Measurements from ENCODE around the gene ERMARD.
"Not testable (repeated sequence)": the region's sequence is repeated elsewhere in the genome, so short reads cannot be mapped to it uniquely, and the experiment has no call there.

ERMARD gene

DNA sequence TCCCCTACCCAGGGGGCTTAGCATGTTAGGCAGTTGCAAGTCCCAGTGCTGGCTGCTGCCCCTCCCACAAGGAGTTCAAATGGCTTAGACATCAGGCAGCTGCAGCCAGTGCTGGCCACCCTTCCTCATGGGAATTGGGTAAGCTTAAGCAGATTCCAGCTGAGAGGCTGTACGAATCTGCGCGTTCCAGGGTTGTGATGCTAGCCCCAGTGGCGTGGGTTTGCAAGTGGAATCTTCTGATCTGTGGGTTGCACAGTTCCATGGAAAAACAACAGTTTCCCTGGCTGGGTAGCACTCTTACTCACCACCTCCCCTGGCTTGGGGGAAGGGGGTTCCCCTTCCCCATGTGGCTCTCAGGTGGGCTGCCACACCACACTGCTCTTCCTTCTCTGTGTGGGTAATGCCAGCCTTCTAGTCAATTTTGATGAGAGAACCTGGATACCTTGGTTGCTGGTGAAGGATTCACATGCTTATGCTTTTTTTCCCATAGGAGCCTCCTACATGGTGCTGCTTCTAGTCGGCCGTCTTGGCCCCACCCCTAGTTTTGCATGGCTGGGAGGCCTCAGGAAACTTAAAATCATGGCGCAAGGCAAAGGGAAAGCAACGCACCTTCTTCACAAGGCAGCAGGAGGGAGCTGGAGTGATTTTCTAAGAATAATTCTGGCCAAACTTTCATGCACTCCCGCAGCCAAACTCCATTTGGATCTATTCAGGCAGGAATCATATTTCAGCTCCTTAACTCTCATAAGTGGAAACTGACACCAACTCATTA is 13.0 kb upstream of the ERMARD start:
- Histone ChIP-seq H3K36me3 (ENCODE audit: control insufficient read depth in 1 of 2, insufficient read depth in 2 of 2, low read length in 2 of 2) (no peaks in the 10 kb centered on the region), H3K27me3 (ENCODE audit: control insufficient read depth in 1 of 2, insufficient read depth in 2 of 2, low read length in 2 of 2) (no peaks in the 10 kb centered on the region), H3K4me3 (ENCODE audit: low read depth in 1 of 2, low read length in 2 of 2) (no peak overlapping the region), H3K9me3 (ENCODE audit: control insufficient read depth in 1 of 2, low read length in 2 of 2) (no peaks in the 10 kb centered on the region), H3K4me1 (ENCODE audit: control insufficient read depth in 1 of 2, insufficient read depth in 2 of 2, low read length in 2 of 2) (no peaks in the 10 kb centered on the region), H3K27ac (ENCODE audit: low read depth, low read length) (no peak overlapping the region), H3K9ac (ENCODE audit: low read depth in 1 of 2, low read length in 2 of 2) (no peak overlapping the region)

DNA sequence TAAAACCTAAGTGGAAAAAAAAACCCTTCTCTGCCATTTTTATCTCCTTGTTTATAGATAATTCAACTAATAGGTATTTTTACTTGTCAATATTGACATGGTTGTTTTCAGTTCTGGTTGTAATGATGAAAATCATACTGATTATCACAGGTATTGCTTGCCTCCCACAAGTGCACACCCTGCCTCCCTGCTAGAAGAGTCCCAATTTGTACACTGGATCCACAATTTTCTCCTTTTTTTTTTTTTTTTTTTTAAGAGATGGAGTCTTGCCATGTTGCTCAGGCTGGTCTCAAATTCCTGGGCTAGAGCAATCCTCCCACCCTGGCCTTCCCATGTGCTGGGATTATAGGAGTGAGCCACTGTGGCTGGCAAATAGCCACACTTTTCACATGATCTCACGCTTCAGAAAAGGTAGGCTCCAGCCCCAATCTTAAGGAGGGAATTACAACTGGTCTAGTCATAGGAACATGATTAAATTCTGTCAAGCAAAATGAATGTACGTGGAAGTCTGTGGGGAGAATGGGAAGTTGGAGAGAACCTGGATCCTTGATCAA is 12.4 kb upstream of the ERMARD start:
- no peaks in the 10 kb centered on the region for H3K36me3 ChIP-seq (ENCODE audit: control insufficient read depth in 1 of 2, insufficient read depth in 2 of 2, low read length in 2 of 2)
- H3K4me1 ChIP-seq (ENCODE audit: control insufficient read depth in 1 of 2, insufficient read depth in 2 of 2, low read length in 2 of 2), result no peaks in the 10 kb centered on the region
- H3K9me3 ChIP-seq (ENCODE audit: control insufficient read depth in 1 of 2, low read length in 2 of 2), result no peaks in the 10 kb centered on the region
- H3K27ac ChIP-seq (ENCODE audit: low read depth, low read length), result no peak overlapping the region
- H3K9ac ChIP-seq (ENCODE audit: low read depth in 1 of 2, low read length in 2 of 2), result no peak overlapping the region
- no peaks in the 10 kb centered on the region for H3K27me3 ChIP-seq (ENCODE audit: control insufficient read depth in 1 of 2, insufficient read depth in 2 of 2, low read length in 2 of 2)
- no peak overlapping the region for H3K4me3 ChIP-seq (ENCODE audit: low read depth in 1 of 2, low read length in 2 of 2)

DNA sequence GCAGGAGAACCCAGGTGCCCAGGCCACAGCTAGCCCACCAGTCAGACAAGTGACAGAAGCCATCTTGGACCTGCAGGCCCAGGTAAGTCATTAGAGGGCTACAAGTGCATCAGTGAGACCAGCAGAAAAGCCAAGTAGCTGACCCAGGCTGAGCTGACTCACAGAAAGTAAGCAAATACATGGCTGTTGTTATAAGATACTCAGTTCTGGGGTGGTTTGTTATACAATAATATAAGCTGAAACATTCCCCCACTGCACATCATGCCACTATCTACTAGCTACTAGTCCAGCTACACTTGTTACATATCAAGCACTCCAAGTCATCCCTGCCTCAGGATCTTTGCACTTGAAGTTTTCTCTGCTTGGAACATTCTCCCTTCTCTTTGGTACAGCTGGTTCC is 10.1 kb upstream of the ERMARD start:
- Histone ChIP-seq H3K9ac (ENCODE audit: low read depth in 1 of 2, low read length in 2 of 2) (no peak overlapping the region), H3K36me3 (ENCODE audit: control insufficient read depth in 1 of 2, insufficient read depth in 2 of 2, low read length in 2 of 2) (no peaks in the 10 kb centered on the region), H3K27me3 (ENCODE audit: control insufficient read depth in 1 of 2, insufficient read depth in 2 of 2, low read length in 2 of 2) (no peaks in the 10 kb centered on the region), H3K4me1 (ENCODE audit: control insufficient read depth in 1 of 2, insufficient read depth in 2 of 2, low read length in 2 of 2) (no peaks in the 10 kb centered on the region), H3K4me3 (ENCODE audit: low read depth in 1 of 2, low read length in 2 of 2) (no peak overlapping the region), H3K27ac (ENCODE audit: low read depth, low read length) (no peak overlapping the region), H3K9me3 (ENCODE audit: control insufficient read depth in 1 of 2, low read length in 2 of 2) (no peaks in the 10 kb centered on the region)

DNA sequence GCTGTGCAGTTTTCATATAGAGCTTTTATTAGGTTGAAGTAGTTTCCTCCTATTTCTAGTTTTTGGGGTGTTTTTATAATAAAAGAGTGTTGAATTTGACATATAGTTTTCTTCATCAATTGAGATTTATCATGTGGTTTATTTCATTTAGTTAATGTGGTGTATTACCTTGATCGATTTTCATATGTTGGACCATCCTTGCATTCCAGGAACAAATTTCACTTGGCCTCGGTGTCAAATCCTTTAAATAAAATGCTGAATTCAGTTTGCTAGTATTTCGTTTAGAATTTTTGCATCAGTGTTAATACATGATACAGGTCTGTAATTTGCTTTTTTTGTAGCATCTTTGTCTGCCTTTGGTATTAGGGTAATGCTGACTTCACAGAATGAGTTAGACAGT is 6.0 kb upstream of the ERMARD start:
- no peak overlapping the region for H3K9ac ChIP-seq (ENCODE audit: low read depth in 1 of 2, low read length in 2 of 2)
- peaks cover 4 to 10% of the 10 kb centered on the region in 2 donors for H3K4me1 ChIP-seq (ENCODE audit: control insufficient read depth in 1 of 2, insufficient read depth in 2 of 2, low read length in 2 of 2)
- H3K27ac ChIP-seq (ENCODE audit: low read depth, low read length), result no peak overlapping the region
- no peaks in the 10 kb centered on the region for H3K36me3 ChIP-seq (ENCODE audit: control insufficient read depth in 1 of 2, insufficient read depth in 2 of 2, low read length in 2 of 2)
- H3K4me3 ChIP-seq (ENCODE audit: low read depth in 1 of 2, low read length in 2 of 2), result no peak overlapping the region
- H3K27me3 ChIP-seq (ENCODE audit: control insufficient read depth in 1 of 2, insufficient read depth in 2 of 2, low read length in 2 of 2), result no peaks in the 10 kb centered on the region
- no peaks in the 10 kb centered on the region for H3K9me3 ChIP-seq (ENCODE audit: control insufficient read depth in 1 of 2, low read length in 2 of 2)

DNA sequence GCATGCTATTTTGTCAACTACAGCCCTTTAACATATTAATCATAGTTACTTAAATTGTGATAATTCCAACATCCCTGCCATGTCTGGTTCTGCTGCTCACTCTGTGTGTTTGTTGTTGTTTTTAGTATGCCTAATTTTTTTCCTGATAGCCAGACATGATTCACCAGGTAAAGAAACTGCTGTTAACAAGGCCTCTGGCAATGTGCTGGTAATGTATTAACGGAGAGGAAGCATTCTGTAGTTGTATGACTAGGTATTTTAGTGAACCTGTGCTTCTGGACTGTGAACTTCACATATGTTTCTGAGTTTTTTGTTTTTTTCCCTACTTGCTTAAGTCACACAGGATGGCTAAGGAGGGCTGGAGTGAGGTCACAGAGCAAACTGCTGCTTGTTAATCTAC is 4.9 kb upstream of the ERMARD start:
- H3K27ac ChIP-seq (ENCODE audit: low read depth, low read length), result no peak overlapping the region
- no peak overlapping the region for H3K4me3 ChIP-seq (ENCODE audit: low read depth in 1 of 2, low read length in 2 of 2)
- no peaks in the 10 kb centered on the region for H3K27me3 ChIP-seq (ENCODE audit: control insufficient read depth in 1 of 2, insufficient read depth in 2 of 2, low read length in 2 of 2)
- no peak overlapping the region for H3K9ac ChIP-seq (ENCODE audit: low read depth in 1 of 2, low read length in 2 of 2)
- H3K36me3 ChIP-seq (ENCODE audit: control insufficient read depth in 1 of 2, insufficient read depth in 2 of 2, low read length in 2 of 2), result no peaks in the 10 kb centered on the region
- H3K9me3 ChIP-seq (ENCODE audit: control insufficient read depth in 1 of 2, low read length in 2 of 2), result no peaks in the 10 kb centered on the region
- H3K4me1 ChIP-seq (ENCODE audit: control insufficient read depth in 1 of 2, insufficient read depth in 2 of 2, low read length in 2 of 2), result peaks cover 11 to 13% of the 10 kb centered on the region in 2 donors

DNA sequence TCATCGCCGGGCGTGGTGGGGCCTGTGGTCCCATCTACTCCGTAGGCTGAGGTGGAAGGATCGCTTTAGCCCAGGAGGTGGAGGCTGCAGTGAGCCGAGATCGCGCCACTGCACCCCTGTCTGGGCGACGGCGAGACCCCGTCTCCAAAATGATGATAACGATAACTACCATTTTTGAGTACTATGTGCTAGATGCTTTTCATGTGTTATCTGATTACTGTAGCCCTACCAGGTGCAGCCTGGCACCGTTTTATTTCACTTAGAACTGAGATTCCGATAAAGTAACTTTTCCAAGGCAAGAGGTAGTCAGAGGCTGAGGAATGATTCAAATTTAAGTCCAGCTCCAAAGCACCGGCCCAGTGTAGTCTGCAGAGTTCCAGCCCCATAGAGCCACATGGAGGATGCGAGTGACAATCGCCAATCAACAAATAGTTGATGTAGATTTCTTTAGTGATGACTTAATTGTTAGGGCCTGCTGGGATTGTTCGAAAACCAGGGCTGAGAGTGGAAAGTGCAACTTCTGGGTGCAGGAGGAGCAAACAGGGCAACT is 727 bp downstream of the ERMARD start:
- H3K9me3 ChIP-seq (ENCODE audit: control insufficient read depth in 1 of 2, low read length in 2 of 2), result no peaks in the 10 kb centered on the region
- no peaks in the 10 kb centered on the region for H3K27me3 ChIP-seq (ENCODE audit: control insufficient read depth in 1 of 2, insufficient read depth in 2 of 2, low read length in 2 of 2)
- peak overlapping the region; percentile 84 to 90 for H3K4me3 ChIP-seq (ENCODE audit: low read depth in 1 of 2, low read length in 2 of 2)
- H3K4me1 ChIP-seq (ENCODE audit: control insufficient read depth in 1 of 2, insufficient read depth in 2 of 2, low read length in 2 of 2), result peaks cover 23 to 24% of the 10 kb centered on the region in 2 donors
- H3K36me3 ChIP-seq (ENCODE audit: control insufficient read depth in 1 of 2, insufficient read depth in 2 of 2, low read length in 2 of 2), result peaks cover 2 to 7% of the 10 kb centered on the region in 2 donors
- peak overlapping the region; percentile 94 to 96 for H3K9ac ChIP-seq (ENCODE audit: low read depth in 1 of 2, low read length in 2 of 2)
- H3K27ac ChIP-seq (ENCODE audit: low read depth, low read length), result peak overlapping the region; percentile 96

DNA sequence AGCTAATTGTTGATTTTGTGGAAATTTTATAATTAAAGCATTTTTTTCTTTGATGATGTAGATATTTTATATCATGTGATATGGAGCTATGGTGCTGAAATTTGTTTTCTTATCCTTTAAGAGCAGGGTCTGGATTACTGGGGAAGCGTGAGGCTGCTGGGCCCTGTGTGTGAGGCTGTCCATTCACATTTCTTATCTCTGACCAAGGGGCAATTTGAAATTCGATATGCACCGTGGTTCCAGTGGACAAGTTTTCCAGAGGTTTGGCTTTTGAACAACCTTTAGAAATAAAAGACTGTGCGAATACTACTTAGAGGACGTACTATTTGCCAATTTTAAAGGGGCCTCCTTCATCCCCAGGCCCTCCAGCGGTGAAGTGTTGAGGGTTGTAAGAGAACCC is 3.7 kb downstream of the ERMARD start:
- Histone ChIP-seq H3K9ac (ENCODE audit: low read depth in 1 of 2, low read length in 2 of 2) (no peak overlapping the region), H3K4me1 (ENCODE audit: control insufficient read depth in 1 of 2, insufficient read depth in 2 of 2, low read length in 2 of 2) (peaks cover 16 to 22% of the 10 kb centered on the region in 2 donors), H3K4me3 (ENCODE audit: low read depth in 1 of 2, low read length in 2 of 2) (no peak overlapping the region), H3K27me3 (ENCODE audit: control insufficient read depth in 1 of 2, insufficient read depth in 2 of 2, low read length in 2 of 2) (no peaks in the 10 kb centered on the region), H3K27ac (ENCODE audit: low read depth, low read length) (no peak overlapping the region), H3K36me3 (ENCODE audit: control insufficient read depth in 1 of 2, insufficient read depth in 2 of 2, low read length in 2 of 2) (peaks cover 16 to 27% of the 10 kb centered on the region in 2 donors), H3K9me3 (ENCODE audit: control insufficient read depth in 1 of 2, low read length in 2 of 2) (no peaks in the 10 kb centered on the region)

DNA sequence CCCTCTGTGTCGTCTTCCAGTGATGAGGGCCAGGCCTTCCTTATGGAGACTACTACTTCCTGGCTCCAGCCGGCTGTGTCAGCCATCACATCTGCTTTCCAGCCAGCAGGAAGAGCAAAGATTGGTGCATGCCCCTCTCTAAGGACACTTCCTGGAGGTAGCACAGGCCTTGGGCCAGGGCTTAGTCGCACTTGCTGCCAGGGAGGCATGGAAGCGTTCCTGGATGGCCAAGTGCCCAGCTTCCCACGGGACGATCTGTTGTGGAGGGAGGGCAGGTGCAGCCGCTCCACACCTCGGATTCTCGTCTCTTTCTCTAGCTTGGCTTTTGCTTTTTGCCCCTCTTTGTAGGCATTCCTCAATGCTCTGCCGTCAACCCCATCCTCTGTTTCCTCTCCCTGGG is 11.9 kb downstream of the ERMARD start:
- H3K4me3 ChIP-seq (ENCODE audit: low read depth in 1 of 2, low read length in 2 of 2), result no peak overlapping the region
- peaks cover 9 to 64% of the 10 kb centered on the region in 2 donors for H3K36me3 ChIP-seq (ENCODE audit: control insufficient read depth in 1 of 2, insufficient read depth in 2 of 2, low read length in 2 of 2)
- no peaks in the 10 kb centered on the region for H3K9me3 ChIP-seq (ENCODE audit: control insufficient read depth in 1 of 2, low read length in 2 of 2)
- no peaks in the 10 kb centered on the region for H3K27me3 ChIP-seq (ENCODE audit: control insufficient read depth in 1 of 2, insufficient read depth in 2 of 2, low read length in 2 of 2)
- H3K9ac ChIP-seq (ENCODE audit: low read depth in 1 of 2, low read length in 2 of 2), result no peak overlapping the region
- H3K27ac ChIP-seq (ENCODE audit: low read depth, low read length), result no peak overlapping the region
- H3K4me1 ChIP-seq (ENCODE audit: control insufficient read depth in 1 of 2, insufficient read depth in 2 of 2, low read length in 2 of 2), result peaks cover 11 to 15% of the 10 kb centered on the region in 2 donors

DNA sequence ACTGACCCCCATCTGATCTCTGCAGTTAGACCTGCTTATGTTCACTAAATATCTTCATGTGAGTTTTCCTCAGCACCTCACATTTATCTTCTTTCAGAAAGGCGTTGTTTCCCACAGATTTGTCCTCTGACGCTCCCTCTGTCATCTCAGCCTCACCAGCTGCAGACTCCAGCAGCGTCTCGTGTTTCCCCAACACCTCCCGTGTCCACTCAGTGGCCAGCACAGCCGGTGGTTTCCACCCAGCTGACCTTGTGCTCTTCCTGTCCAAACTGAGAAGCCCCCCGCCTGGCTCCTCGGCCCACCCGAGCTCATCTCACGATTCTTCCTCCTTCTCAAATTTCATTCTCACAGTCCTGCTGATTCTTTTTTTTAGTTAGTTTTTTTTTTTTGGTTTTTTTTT is 12.5 kb downstream of the ERMARD start:
- H3K27ac ChIP-seq (ENCODE audit: low read depth, low read length), result no peak overlapping the region
- H3K27me3 ChIP-seq (ENCODE audit: control insufficient read depth in 1 of 2, insufficient read depth in 2 of 2, low read length in 2 of 2), result no peaks in the 10 kb centered on the region
- peaks cover 11 to 15% of the 10 kb centered on the region in 2 donors for H3K4me1 ChIP-seq (ENCODE audit: control insufficient read depth in 1 of 2, insufficient read depth in 2 of 2, low read length in 2 of 2)
- peaks cover 9 to 65% of the 10 kb centered on the region in 2 donors for H3K36me3 ChIP-seq (ENCODE audit: control insufficient read depth in 1 of 2, insufficient read depth in 2 of 2, low read length in 2 of 2)
- H3K9me3 ChIP-seq (ENCODE audit: control insufficient read depth in 1 of 2, low read length in 2 of 2), result no peaks in the 10 kb centered on the region
- H3K4me3 ChIP-seq (ENCODE audit: low read depth in 1 of 2, low read length in 2 of 2), result no peak overlapping the region
- H3K9ac ChIP-seq (ENCODE audit: low read depth in 1 of 2, low read length in 2 of 2), result no peak overlapping the region

DNA sequence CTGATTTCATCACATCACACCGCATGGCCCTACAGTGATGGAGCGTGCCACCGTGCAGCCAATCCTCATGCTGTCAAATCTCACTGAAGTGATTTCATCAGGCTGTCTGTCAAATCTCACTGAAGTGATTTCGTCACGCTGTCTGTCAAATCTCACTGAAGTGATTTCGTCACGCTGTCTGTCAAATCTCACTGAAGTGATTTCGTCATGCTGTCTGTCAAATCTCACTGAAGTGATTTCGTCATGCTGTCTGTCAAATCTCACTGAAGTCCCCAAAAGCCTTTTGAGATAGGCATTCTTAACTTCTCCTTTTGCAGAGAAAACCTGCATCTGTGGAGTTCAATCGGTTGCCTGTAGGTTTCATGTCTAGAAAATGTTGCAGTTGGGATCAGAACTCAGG is 14.4 kb downstream of the ERMARD start:
- H3K27me3 ChIP-seq (ENCODE audit: control insufficient read depth in 1 of 2, insufficient read depth in 2 of 2, low read length in 2 of 2); H3K4me3 ChIP-seq (ENCODE audit: low read depth in 1 of 2, low read length in 2 of 2); H3K9ac ChIP-seq (ENCODE audit: low read depth in 1 of 2, low read length in 2 of 2); H3K9me3 ChIP-seq (ENCODE audit: control insufficient read depth in 1 of 2, low read length in 2 of 2); H3K27ac ChIP-seq (ENCODE audit: low read depth, low read length): not testable (repeated sequence)
- peaks cover 10 to 55% of the 10 kb centered on the region in 2 donors for H3K36me3 ChIP-seq (ENCODE audit: control insufficient read depth in 1 of 2, insufficient read depth in 2 of 2, low read length in 2 of 2)
- peaks cover 11 to 15% of the 10 kb centered on the region in 2 donors for H3K4me1 ChIP-seq (ENCODE audit: control insufficient read depth in 1 of 2, insufficient read depth in 2 of 2, low read length in 2 of 2)
